GM19328 (cell line): ENCODE data around the gene WWOX.

Experiments
- ATAC-seq: cut with Tn5 transposase; IDR thresholded peaks from one replicate; pipeline ENCODE4 v1.9.1; 2021; ENCODE audit warnings: mild to moderate bottlenecking, moderate library complexity; ENCODE audit not compliant: unreplicated experiment

Gene WWOX

GRCh38 chr16:78812582-78812981, 713.1 kb downstream of the WWOX start:
- no peak for ATAC-seq

DNA sequence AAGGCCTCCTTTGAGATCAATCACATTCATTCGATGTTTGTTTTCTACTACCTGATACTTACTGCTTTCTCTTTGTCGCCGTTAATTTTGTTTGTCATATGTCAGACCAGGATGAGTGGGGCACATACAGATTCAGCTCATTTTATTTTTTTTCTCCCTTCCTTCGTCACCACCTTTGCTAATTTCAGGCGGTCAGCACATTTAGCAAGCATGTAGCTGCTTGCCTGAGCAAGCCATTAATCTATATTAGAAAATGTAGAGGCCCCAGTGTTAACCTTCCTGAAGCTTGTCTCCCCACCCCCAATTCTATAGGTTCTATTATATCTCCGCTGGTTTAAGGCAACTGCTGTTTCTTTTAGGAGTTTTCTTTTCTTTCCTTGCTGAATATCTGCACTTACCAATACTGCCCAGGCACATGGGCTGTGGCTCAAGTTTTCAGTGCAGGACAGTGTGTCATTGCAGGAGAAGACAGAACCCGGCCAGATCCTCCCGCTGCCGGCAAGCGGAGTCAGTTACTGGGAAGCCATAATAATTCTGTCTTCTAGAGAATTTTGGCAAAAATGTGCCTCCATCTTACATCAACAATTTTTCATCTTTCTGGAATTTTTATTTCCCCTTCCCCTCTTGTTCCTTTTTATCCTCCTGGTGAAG, 714.3 kb downstream of the WWOX start:
- ATAC-seq: no peak

DNA sequence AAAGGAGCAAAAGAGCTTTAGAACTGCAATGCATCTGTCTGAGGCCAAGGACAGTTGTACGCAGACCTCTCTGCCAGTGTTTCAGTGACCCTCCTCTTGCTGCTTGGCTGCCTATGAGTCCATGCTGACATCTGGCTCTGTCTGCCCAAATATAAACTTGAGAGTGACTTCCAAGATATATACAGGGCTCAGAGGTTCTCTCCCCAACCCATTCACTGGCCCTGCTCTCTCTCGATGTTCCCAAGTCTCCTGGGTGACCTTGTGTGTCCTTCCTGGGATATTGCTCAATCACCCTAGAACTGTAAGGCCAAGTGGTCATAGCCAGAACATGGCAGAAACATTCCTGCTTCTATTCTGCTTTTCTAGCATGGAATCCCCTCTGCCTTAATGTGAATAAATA, 716.3 kb downstream of the WWOX start:
- ATAC-seq: no peak

- ATAC-seq: no peak
These were observed 717.2 kb downstream of the WWOX start for GRCh38 chr16:78816499-78817195.

DNA sequence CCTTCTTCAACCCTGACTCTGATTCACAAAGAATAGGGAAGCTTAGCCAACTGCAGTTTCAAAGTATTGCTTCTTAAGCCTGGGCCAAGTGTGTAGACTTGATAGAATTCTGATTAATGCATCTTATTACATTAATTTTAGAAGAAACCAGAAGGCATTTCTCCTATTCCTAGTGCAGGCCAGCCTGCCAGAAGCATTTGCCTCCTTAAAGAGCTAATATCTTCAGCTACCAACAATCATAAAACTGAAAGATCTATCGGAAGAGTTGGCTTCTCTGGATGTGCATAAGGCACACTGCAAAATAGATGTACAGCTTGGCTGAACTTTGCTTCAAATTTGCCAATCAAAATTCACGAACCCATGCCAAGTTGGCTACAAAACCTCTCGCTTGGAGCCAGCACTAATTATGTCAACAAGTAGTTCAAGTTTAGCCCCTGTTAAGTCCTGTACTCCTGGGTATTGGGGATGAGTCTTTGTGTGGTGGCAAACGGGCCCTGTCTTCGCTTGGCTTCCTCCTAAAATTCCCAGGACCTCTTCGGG, 717.8 kb downstream of the WWOX start:
- ATAC-seq: no peak

DNA sequence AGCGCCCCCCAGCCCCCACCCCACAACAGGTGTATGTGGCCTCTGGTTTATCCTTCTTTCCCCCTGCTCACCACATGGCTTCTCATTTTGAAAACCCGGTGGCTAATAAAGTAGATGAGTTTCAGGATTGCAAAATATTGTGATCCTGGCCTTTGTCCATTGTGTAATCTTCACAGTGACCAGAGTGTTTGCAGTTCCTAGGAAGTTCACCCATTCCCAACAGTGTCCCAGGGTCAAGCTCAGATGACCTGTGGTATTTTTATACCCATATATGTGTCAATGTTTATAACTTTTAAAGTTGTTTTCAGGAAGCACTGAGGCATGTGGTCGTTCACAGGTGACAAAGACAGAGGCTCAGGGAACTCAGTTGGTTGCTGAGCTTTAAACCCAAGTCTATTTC, 721.9 kb downstream of the WWOX start:
- ATAC-seq: no peak

- no peak for ATAC-seq
These were observed 723.1 kb downstream of the WWOX start for GRCh38 chr16:78822509-78822908.

DNA sequence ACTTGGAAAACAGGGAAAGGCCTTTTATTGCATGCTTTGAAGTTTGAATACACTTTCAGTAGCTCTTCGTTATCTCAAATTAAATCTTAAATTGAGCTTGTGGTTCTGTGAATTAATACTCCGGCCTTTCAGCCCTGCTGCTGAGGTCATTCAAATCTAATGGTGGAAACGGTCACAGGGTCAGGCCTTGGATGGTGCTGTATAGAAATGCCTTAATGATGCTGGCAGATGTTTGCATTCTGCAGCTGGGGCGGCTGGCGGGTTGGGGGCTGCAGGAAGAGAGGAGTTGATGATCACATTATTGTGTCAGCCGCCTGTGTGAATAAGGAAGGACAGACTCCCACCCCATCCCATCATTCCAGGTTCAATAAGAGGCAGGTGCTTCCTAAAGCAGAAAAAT, 723.6 kb downstream of the WWOX start:
- ATAC-seq: no peak

DNA sequence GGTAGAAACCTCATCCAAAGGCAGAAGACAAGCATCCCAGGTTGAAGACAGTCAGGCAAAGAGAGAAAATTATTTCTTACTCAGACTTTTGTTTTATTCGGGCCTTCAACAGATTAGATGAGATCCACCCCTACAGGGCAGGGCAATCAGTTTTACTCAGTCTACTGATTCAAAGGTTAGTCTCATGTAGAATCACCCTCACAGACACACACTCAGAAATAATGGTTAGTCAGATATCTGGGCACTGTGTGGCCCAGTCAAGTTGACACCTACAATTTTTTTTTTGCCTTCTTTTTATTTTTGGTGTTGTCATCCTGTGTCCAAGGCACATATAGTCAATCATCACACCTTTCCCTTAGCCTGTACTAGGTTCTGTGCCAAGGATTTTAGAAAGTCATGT, 729.8 kb downstream of the WWOX start:
- no peak for ATAC-seq

DNA sequence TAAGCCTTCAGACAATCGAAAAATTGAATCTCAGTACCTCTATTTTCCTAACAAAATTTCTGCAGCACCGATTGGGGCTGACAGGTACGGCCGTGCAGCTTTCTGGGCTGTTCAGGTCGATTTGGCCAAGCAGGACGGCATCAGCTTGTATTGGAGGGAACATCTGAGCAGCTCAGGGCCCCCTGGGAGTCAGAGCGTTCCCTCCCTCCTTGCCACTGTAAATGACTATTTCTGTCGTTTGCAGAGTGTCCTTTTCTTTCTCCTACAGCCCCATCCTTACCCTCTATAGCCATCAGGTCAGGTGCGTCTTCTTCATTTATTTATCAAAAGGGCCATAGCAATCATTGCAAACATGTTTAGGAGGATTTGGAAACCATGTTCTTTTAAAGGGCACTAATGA, 731.1 kb downstream of the WWOX start:
- no peak for ATAC-seq

GRCh38 chr16:78832100-78832499, 732.6 kb downstream of the WWOX start:
- ATAC-seq: no peak

GRCh38 chr16:78836802-78837491, 737.5 kb downstream of the WWOX start:
- no peak for ATAC-seq

GRCh38 chr16:78837706-78838105, 738.3 kb downstream of the WWOX start:
- ATAC-seq: no peak

DNA sequence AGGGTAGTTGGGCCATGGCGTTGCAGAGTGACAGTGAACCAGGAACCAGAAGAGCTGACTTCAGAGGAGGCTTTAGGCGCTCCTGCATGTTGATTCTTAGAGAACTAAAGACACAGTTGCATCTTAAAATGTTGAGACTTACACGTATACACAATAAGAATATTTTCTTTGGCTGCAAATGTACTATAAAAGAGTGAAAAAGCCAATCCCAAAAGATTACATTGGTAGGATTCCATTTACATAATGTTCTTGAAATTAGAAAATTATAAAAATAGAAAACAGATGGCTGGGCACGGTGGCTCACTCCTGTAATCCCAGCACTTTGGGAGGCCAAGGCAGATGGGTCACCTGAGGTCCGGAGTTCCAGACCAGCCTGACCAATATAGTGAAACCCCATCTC, 738.8 kb downstream of the WWOX start:
- no peak for ATAC-seq

- ATAC-seq: no peak
These were observed 743.5 kb downstream of the WWOX start for GRCh38 chr16:78842950-78843349.

- ATAC-seq: no peak
These were observed 744.5 kb downstream of the WWOX start for GRCh38 chr16:78843978-78844377.

DNA sequence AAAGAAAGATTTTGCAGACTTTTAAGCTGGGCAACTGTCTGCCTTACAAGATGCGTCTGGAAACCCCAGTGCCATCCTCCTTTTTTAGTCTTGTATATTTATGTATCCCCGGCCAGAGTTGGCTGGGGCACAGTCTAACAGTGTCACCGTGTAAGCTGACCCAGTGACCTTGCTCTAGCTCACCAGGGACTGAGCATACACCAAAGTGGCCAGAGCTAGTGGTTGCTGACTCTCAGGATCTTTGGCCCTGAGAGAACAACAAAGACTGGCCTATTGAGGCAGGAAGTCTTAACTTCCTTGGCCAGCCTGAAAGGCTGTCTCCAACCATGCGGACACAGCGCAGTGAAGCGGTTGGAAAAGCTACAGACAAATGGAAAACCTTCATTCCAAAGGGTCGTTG, 745.2 kb downstream of the WWOX start:
- ATAC-seq: no peak

DNA sequence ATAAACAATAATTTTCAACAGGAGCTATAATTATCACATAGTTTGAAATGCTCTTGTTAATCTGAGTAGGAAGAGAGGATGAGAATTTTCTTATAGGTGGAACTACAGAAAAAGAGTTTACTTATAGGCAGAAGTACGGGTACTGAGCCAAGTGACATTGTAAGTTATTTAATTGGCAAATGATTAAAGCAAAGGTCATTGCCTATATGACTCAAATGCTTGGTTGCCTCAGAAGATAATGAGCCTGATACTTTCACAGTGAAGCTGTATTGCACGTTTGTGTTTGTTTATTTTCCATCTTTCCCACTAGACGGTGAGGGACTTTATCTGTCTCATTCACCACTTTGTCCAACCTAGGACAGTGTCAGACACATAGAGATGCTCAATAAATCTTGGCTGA, 751.8 kb downstream of the WWOX start:
- ATAC-seq: no peak

GRCh38 chr16:78852081-78852635, 752.7 kb downstream of the WWOX start:
- ATAC-seq: no peak

- ATAC-seq: no peak
These were observed 762.6 kb downstream of the WWOX start for GRCh38 chr16:78862022-78862421.

DNA sequence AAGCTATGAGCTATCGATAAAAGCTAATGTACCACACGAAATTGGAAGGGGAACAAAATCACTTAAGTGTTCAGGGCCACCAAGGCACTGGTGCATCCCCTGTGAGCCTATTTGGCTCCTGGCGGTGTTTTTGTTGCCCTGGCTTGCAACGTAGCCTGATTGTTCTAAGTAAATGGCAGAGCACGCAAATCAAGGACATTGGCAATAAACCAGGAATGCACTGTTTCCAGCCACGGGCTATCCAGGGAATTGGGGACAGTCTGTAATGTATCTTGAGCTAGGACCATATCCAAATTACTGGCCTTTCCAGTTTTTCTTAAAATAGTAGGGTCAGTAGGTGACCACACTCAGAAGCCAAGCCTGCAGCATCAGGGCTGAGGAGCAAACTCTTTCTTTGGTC, 767.1 kb downstream of the WWOX start:
- ATAC-seq: no peak

DNA sequence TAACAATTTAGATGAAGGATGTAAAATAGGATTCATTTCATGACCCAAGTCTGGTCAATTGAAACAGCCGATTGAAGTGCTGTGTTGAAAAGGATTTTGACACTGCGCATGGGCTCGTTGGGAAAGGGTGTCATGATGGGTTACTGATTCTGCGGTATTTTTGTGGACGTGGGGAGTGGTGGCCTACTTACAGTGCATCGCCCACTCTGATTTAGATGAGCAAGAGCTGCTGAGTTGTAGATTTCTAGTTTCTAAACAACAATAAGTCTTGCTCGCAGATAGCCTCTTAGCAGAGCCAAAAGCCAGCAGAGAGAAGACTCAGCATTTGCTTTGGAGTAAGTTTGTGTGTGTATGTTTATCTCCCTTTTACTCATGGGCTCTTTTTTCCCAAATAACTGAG, 770.0 kb downstream of the WWOX start:
- no peak for ATAC-seq
